Adrenal gland (tissue), 19 donors: ENCODE measurements around the gene CNIH2. TPM values are rescaled to one million over a fixed set of nuclear protein-coding genes. Genes with fewer than 3 reads are reported as not detected.
A peak's percentile ranks its signal among the peaks of the same experiment; 100 is the strongest.

ENCODE experiments used
- DNase-seq, 7 donors: peaks; one replicate each; pipeline ENCODE4 v3.0.0-alpha.2; 2019 to 2020
- H3K27ac ChIP-seq, 5 donors: fragments of 200-600 bp; sonication (generic) in 4 of 5; 1 replicate in 3 of 5; 2 replicates in 2 of 5; pipeline versions ENCODE4 v1.5.1 to v1.8.0; 2016 to 2020; ENCODE audit warnings: mild to moderate bottlenecking in 1 of 5
- H3K27me3 ChIP-seq: fragments of 200-600 bp; 2 replicates; pipeline ENCODE4 v1.8.0; 2021
- H3K36me3 ChIP-seq, 2 donors: fragments of 200-600 bp; replicated peaks in 1 of 2; 1 replicate in 1 of 2; 2 replicates in 1 of 2; pipeline versions ENCODE4 v1.5.1 to v1.8.0; 2018 to 2022
- H3K4me1 ChIP-seq, 2 donors: fragments of 200-600 bp; replicated peaks in 1 of 2; 1 replicate in 1 of 2; 2 replicates in 1 of 2; pipeline versions ENCODE4 v1.5.1 to v1.8.0; 2018 to 2021
- H3K4me3 ChIP-seq, 4 donors: fragments of 200-600 bp; sonication (generic) in 3 of 4; one replicate each; pipeline ENCODE4 v1.5.1; 2016 to 2018
- H3K9me3 ChIP-seq, 3 donors: fragments of 200-600 bp; sonication (generic) in 1 of 3; replicated peaks in 1 of 3; 1 replicate in 2 of 3; 2 replicates in 1 of 3; pipeline versions ENCODE4 v1.5.1 to v1.8.0; 2016 to 2021
- POLR2A ChIP-seq, 2 donors: fragments of 450-650 bp; IDR thresholded peaks; one replicate each; pipeline ENCODE4 v1.6.1; 2017; ENCODE audit warnings: antibody characterized with exemption in 2 of 2, mild to moderate bottlenecking in 2 of 2, moderate library complexity in 1 of 2
- WGBS, 4 donors: extraction: QIAGEN DNeasy Blood & Tissue Kit in 2 of 4; methylation state at CpG; one replicate each; pipeline versions ENCODE4 v1.1.5 to v1.1.7; 2013 to 2017; 5-methylcytosine and 5-hydroxymethylcytosine counted together
- intact Hi-C, 2 donors: fragments of 100-400 bp; cut with DNase I; formaldehyde crosslinking; loops; one replicate each; pipeline versions ENCODE4 v1.14.1 to v1.15.0; 2022 to 2023
- long read RNA-seq, 10 donors: library from polyadenylated mRNA in 3 of 10; unstranded in 2 of 10; stranded (forward) in 1 of 10; transcript quantifications; one replicate each; pipeline ENCODE4 v2.0.0 and lab custom pipeline, GENCODE V29; 2021 to 2026
- polyA plus RNA-seq, 3 donors: library from polyadenylated mRNA; stranded (reverse); fragments of 200-250 nt in 2 of 3; fragments of 350-450 nt in 1 of 3; fragmentation: Illumina TruSeq in 1 of 3; extraction: RNeasy Lipid Tissue Mini Kit (QIAGEN cat#74804) in 1 of 3; gene quantifications; one replicate each; pipeline ENCODE4 v1.2.3, GENCODE V29; 2013 to 2014
- total RNA-seq, 9 donors: library from RNA; depleted of rRNA in 4 of 9; stranded (reverse); fragments of >200 nt in 4 of 9; fragments of 120-200 nt in 1 of 9; fragmentation: NEBNext Ultra II Directional in 1 of 9; extraction: Animal tissue kit (Norgen Biotek cat#: 25700) in 1 of 9; gene quantifications; one replicate each; pipeline versions ENCODE4 v1.1.0 to v1.2.4, GENCODE V29; 2013 to 2023
- TF ChIP-seq, protein P1 (sequence below), 6 experiments: fragments of 450-650 bp in 4 of 6; fragments of 200-600 bp in 2 of 6; sonication (generic) in 1 of 6; IDR thresholded peaks; 1 replicate in 5 of 6; 2 replicates in 1 of 6; pipeline versions ENCODE4 v1.5.1 to v1.8.0; 2016 to 2021; ENCODE audit warnings: antibody characterized with exemption in 6 of 6, mild to moderate bottlenecking in 2 of 6, moderate library complexity in 1 of 6
- donor health status: healthy with polysubstance abuse.
- donor health status: Bipolar disorder and iron deficiency.
- donor health status: DM: yes; HTN: yes; CAD: no.
- donor health status: DM: no; HTN: no; CAD: no.
- donor health status: DM: no; HTN: no; CAD: no.
- donor health status: DM: yes; HTN: yes; CAD: no.

The CNIH2 gene
- 10 to 100 TPM in 1 of 9 donors, 1 to 10 TPM in 4, under 1 TPM in 2, not detected in 2; 0.55 to 10.9 (median 1.2) TPM for total RNA-seq
- 10 to 100 TPM in 1 of 3 donors, 1 to 10 TPM in 2; 3.3 to 13.4 (median 9.7) TPM for polyA plus RNA-seq
- long read RNA-seq, donor 1: 0 reads
- long read RNA-seq, donor 2: 0 reads
- long read RNA-seq, donor 3: 0 reads
- long read RNA-seq, donor 4: 0 reads
- long read RNA-seq, donor 5: 0 reads
- long read RNA-seq, donor 6: 0 reads
- long read RNA-seq, donor 7, partial matches to known transcripts: 56 of 84 reads
- long read RNA-seq, donor 7, other reads (novel, unspliced or antisense): 28 of 84 reads
- long read RNA-seq, donor 8, partial matches to known transcripts: 102 of 201 reads
- long read RNA-seq, donor 8, other reads (novel, unspliced or antisense): 98 of 201 reads
- long read RNA-seq, donor 9: 0 reads
- long read RNA-seq, donor 10, partial matches to known transcripts: 30 of 123 reads
- long read RNA-seq, donor 10, other reads (novel, unspliced or antisense): 93 of 123 reads

DNA sequence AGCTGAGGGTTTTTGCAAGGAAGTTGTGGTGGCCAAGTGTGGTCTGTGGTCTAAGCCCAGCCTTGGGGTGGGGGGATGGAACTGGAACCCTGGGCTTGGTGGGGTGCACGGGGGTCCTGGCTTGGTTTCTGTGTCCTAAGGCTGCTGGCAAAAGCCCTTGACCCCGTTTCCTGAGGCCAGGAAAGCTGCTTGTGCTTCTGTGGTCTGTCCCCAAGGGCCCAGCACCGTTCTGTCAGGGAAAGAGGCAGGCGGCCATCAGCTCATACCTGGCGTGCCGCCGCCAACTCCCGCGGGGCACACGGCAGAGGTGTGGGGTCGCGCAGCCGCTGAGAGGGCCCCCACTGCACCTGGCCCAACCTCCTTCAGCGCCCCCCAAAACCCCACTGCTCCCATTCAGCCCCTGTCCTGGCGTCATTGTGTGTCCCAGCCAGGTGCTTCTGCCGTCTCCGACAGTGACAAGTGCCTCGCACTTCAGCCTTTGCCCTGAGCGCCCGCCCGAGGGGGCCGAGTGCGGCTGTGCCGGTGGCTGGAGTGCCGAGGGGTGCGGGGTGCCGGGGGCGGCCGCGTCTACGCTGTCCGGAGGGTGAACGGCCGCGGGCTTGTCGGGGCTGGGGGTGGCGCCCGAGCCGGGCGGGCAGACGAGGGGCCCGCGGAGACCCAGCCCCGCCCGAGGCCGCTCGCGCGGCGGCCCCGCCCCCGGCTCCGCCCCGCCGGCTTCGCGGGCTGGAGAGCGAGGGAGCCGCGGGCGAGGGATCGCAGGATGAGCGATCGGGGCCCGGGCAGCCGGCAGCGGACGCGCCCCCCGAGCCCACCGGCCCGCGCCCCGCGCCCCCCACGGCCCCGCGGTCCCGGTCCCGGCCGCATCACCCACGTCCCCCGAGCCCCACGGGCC, at the start of gene CNIH2:
Gene CNIH2, plus strand, starts transcription at position 705 of the 892 bp plus-strand sequence. CDS start 282 bp downstream, outside the sequence.
- DNase-seq: peak in 1 of 7 donors; percentile 31

DNA sequence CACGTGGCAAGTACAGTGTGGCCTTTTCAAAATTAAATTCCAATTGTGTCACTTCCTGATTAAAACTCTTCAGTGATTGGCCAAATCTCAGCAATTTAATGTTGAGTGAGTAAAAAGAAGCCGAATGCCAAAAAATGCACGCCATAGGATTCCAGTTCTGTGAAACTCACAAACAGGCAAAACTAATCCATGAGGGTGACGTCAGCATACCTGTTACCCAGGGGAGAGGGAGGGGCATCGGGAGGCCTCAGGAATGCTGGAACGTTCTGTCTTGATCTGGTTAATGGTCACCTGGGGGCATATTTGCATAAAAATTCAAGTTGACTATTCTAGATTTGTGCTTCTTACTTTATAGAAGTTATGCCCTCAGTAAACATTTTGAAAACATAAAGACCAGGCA, 49.5 kb upstream of the CNIH2 start:
- no peak for TF ChIP-seq POLR2A (IDR thresholded peaks at IDR 0.05)
- TF ChIP-seq, protein P1, sequence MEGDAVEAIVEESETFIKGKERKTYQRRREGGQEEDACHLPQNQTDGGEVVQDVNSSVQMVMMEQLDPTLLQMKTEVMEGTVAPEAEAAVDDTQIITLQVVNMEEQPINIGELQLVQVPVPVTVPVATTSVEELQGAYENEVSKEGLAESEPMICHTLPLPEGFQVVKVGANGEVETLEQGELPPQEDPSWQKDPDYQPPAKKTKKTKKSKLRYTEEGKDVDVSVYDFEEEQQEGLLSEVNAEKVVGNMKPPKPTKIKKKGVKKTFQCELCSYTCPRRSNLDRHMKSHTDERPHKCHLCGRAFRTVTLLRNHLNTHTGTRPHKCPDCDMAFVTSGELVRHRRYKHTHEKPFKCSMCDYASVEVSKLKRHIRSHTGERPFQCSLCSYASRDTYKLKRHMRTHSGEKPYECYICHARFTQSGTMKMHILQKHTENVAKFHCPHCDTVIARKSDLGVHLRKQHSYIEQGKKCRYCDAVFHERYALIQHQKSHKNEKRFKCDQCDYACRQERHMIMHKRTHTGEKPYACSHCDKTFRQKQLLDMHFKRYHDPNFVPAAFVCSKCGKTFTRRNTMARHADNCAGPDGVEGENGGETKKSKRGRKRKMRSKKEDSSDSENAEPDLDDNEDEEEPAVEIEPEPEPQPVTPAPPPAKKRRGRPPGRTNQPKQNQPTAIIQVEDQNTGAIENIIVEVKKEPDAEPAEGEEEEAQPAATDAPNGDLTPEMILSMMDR (IDR thresholded peaks at IDR 0.05): no peak
- Histone ChIP-seq H3K4me3 (no peak overlapping the region), H3K9me3 (no peaks in the 10 kb centered on the region), H3K4me1 (no peaks in the 10 kb centered on the region), H3K27ac (no peak overlapping the region), H3K36me3 (peaks cover 0 to 42% of the 10 kb centered on the region in 2 donors), H3K27me3 (no peaks in the 10 kb centered on the region)
- intact Hi-C loops: loop anchor here in 1 of 2 donors (10.0 kb wide), 1 partner anchor 56 kb away; the partner anchor contains the start of gene YIF1A
- WGBS, 4 donors: 87 to 92% (median 90%) methylated on average over 6 of the region's 6 CpGs
- no peak for DNase-seq

More for the DNA sequence above, at the start of gene CNIH2:
- WGBS, 4 donors: 3 to 21% (median 10%) methylated on average over 9 to 80 of the region's 84 CpGs
- H3K4me3 ChIP-seq: peak within 1 kb of the TSS in 1 of 4 donors; percentile 55
- no peaks in the 10 kb centered on the region for H3K9me3 ChIP-seq
- peaks cover 6% of the 10 kb centered on the region in 2 donors for H3K4me1 ChIP-seq
- H3K27ac ChIP-seq: peak within 1 kb of the TSS in 2 of 5 donors; percentile 30 to 74
- TF ChIP-seq POLR2A (IDR thresholded peaks at IDR 0.05): no peak
- TF ChIP-seq, protein P1 (IDR thresholded peaks at IDR 0.05): no peak
- H3K36me3 ChIP-seq: peaks cover 0 to 37% of the 10 kb centered on the region in 2 donors
- H3K27me3 ChIP-seq: no peaks in the 10 kb centered on the region
- intact Hi-C loops: no loop called here

GRCh38 chr11:66230156-66230555, 47.8 kb upstream of the CNIH2 start:
- TF ChIP-seq POLR2A (IDR thresholded peaks at IDR 0.05): no peak
- TF ChIP-seq, protein P1 (IDR thresholded peaks at IDR 0.05): no peak
- Histone ChIP-seq H3K4me3 (no peak overlapping the region), H3K4me1 (no peaks in the 10 kb centered on the region), H3K27me3 (no peaks in the 10 kb centered on the region), H3K9me3 (no peaks in the 10 kb centered on the region), H3K27ac (no peak overlapping the region), H3K36me3 (peaks cover 0 to 50% of the 10 kb centered on the region in 2 donors)
- no peak for DNase-seq
- intact Hi-C loops: no loop called here
- WGBS, 4 donors: 75 to 92% (median 88%) methylated on average over 6 of the region's 6 CpGs

DNA sequence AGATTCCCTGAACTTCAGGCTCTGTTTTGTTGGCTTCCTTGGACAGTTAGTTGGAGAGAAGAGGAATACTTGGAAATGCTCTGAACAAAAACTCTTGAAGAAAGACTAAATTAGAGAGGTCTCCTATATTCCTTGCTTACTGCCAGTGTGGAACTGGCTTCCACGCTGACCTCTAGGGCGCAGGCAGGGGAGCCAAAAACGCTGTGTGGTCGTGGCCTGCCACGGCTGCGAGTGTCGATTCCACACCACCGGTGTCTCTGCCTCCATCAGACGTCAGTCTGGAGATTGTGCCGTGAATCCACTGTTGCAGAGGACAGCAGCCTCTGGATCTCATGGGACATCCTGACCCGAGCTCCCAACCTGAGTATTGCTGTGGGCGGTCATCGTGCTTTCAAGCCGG, 47.0 kb upstream of the CNIH2 start:
- no peak for DNase-seq
- no peaks in the 10 kb centered on the region for H3K27me3 ChIP-seq
- no peaks in the 10 kb centered on the region for H3K4me1 ChIP-seq
- 92 to 96% (median 94%) methylated on average over 11 to 14 of the region's 14 CpGs for WGBS, 4 donors
- no peak overlapping the region for H3K4me3 ChIP-seq
- intact Hi-C loops: no loop called here
- H3K27ac ChIP-seq: no peak overlapping the region
- no peak for TF ChIP-seq POLR2A (IDR thresholded peaks at IDR 0.05)
- TF ChIP-seq, protein P1 (IDR thresholded peaks at IDR 0.05): no peak
- peaks cover 0 to 54% of the 10 kb centered on the region in 2 donors for H3K36me3 ChIP-seq
- no peaks in the 10 kb centered on the region for H3K9me3 ChIP-seq
